Kidney glomerular epithelial cell (primary cell): ENCODE data around the gene REV3L.

Source experiments
- DNase-seq: peaks from one replicate; lab custom pipeline; 2025; lab: John Stamatoyannopoulos, UW

The REV3L gene

DNA sequence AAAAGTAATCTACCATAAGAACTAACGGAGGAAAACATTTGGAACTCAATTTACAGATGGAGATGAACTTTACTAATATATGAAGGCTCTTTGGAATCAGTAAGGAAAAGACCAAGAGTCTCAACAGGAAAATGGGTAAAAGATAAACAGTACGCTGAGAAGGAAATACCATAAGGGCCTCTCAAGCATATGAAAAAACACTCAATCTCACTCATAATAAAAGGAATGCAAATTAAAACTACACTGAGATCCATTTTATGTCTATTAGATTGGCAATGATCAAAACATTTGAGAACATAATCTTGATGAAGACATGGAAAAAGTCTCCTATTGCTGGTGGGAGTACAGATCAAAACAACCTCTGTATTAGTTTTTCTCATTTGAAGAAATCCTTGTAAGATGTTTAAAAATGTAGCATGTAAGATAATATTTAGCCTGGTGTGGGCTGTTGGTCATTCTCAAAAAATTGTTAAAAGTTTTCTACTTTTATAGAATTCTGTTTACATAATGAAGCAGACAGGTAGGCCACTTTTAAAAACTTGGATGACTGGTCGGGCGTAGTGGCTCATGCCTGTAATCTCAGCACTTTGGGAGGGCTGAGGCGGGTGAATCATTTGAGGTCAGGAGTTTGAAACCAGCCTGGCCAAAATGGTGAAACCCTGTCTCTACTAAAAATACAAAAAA, 14.5 kb downstream of the REV3L start:
- DNase-seq: no peak

DNA sequence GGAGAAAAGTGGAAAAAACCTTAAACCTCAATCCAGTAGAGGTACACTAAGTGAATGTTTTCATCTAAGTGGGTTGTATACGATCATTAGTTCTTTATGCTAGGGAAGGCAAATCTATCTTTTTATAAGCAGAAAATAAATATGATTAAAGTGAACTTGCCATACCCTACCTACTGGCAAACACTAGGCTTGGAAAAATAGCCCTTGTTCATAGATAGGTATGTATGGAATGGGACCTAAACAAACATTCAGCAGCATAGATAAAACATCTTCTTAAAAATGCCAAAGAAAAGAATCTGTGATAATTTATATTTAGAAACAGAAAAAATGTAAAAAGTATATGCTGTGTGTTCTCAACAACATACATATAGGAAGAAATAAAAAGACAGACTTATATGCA, 18.8 kb downstream of the REV3L start:
- DNase-seq: no peak

DNA sequence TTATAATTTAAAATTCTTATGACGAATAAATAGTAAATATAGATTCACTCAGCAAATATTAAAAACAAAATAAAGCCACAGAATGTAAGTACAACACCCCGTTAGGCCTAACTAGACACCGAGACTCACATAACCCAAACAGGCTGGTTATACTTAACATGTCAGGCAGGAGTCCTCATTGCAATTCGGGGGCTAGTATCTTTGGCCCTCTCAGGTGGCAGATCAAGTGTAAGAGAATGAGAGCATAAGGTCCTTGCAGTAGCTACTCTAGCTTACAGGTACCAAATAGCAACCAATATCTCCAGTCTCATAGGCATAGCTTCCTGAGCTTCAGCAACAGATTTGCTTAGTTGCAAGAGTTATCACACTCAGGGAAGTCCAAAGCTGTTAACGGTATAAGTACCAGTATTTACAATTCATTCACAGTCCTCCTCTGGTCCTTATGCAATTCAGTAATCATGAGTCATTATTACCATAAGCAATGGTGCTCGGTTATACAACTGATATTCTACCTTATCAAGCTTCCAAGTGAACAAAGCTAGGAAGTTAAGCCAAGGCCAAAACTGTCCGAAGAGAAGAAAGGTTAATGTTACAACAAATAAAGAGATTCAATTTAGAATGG, 20.1 kb downstream of the REV3L start:
- DNase-seq: no peak

DNA sequence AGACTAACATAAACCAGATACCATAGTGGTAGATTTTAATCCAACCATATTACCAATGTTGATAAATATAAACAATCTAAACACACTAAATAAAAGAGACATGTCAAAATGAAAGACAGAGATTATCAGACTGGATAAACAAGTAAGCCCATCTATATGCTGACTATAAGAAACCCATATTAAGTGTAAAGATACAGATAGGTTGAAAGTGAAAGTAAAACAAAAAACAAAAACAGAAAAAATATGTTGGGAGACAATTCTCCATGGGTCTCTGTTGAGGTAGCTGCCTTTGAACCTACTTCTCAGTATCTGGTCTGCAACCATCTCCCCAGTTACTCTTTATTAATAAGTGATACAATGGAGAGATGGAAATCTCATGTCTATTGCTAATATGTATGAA, 21.2 kb downstream of the REV3L start:
- no peak for DNase-seq

DNA sequence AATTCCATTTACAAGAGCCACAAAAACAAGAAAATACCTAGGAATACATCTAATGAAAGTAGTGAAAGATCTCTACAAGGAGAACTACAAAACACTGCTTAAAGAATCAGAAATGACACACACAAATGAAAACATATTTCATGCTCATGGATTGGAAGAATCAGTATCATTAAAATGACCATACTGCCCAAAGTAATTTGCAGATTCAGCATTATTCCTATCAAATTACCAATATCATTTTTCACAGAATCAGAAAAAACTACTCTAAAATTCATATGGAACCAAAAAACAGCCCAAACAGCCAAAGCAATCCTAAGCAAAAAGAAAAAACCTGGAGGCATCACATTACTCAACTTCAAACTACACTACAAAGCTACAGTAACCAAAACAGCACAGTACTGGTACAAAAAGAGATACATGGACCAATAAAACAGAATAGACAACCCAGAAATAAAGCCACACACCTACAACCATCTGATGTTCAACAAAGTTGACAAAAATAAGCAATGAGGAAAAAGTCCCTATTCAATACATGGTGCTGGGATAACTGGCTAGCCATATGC, 24.3 kb downstream of the REV3L start:
- DNase-seq: no peak

DNA sequence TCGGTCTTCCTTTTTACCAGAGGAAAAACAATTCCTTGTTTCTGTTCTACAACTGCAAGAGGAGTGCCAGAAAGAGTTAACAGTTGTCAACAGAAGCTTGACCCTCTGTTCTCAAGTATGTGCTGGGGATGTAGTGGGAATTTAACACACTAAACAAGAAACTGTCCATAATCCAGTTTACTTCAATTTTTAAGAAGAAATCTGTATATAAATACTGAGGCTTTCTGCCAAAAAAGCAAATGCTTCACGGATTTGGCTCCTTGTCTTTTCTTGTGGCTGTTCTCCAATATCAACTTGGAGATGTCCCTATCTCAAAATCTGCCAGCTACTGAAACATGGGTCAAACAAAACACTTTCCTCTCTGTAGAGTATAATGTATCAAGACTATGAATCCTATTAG, 26.8 kb downstream of the REV3L start:
- no peak for DNase-seq

DNA sequence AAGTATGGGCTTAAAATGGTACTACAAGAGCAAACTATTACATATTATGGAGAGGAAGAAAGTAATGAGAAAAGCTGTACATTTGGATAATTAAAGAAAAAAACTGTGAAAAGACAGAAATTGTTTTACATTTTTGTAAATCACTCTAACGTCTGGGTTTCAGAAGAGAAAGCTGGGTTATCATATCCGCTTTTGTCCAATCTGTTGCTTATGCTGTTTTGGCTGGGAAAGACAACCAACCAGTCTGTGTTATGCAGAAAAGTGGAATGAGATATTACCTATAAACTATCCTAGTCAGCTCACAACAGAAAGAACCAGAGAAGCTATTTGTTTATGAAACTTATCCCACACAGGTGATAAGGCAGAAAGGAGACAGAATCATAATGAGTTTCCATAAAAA, 32.4 kb downstream of the REV3L start:
- no peak for DNase-seq

DNA sequence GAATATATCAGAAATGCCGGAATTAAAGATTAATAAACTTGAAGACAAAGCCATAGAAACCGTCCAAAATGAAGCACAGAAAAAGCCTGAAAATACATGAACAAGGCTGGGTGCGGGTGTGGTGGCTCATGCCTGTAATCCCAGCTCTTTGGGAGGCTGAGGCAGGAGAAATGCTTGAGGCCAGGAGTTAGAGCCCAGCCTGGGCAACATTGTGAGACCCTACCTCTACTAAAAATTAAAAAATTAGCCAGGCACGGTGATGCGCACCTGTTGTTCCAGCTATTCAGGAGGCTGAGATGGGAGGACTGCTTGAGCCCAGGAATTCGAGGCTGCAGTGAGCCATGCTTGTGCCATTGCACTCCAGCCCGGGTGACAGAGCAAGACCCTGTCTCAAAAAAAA, 32.9 kb downstream of the REV3L start:
- DNase-seq: no peak

DNA sequence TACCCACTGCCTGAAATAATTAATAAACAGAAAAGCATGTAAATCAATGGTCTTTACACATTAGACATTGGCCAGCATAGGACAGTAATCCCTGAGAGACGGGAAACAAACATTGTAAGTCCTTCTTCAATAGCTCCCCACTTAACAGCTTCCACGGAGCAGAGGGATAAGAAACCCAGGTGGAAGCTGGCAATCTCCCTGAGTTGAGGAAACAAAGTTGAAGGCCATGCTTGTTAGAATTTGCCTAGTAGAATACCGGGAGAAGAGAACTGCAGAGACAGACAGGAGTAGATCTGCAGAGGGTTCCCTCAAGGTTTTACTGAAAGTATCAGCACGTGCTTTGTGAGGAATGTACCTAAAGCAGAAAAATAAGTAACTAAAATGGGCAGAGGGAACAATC, 33.9 kb downstream of the REV3L start:
- DNase-seq: no peak

DNA sequence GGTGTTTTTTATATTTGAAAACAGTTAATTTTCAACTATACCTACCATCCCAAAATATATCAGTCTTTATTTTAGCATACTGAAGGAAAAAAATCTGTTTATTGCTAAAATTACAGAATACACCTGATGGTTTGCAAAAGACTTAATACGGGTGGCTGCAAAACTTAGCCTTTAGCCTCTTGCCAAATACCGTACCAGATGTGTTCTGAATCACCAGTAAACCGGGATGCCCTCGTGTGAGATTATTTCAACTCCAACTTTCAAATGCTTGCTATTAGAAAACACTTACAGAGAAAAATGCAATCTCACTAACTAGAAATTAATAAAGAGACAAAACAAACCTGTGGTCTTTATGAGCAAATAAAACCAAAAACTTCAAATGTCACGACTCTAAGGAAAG, 36.0 kb downstream of the REV3L start:
- DNase-seq: no peak

DNA sequence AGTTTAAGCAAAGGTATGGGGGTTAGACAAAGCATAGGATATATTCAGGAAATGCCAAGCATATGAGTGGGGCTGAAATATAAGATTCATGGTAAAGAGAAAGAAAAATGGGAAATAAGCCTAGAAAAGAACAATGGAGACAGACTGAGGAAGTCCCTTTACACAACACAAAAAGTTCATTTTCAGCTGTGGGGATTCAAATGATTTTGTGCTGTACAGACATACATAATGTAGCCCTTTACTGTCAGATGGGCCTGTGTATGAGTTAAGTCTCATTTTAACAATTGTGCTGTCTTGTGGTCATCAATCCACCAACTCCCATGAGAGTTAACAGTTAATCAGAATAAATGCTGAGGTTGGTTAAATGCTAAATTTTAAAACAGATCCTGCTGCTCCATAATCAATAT, 37.2 kb downstream of the REV3L start:
- no peak for DNase-seq

DNA sequence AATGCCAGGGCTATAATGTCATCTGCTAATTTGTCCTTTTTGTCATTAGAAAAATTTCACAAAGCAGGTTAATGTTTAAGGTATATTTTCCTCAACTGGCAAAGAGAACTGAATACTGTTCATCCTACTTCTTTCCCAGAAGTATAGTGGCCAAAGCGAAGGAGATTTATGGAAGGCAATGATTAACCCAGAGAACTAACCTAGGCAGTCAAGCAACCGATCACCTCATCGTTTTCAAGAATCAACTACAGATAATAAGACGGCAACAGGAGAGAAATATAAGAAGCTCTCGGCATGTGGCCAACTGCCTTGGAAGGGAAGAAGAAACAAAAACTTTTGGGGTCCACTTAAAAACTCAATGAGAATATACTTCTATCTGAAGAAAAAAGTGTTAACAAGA, 38.2 kb downstream of the REV3L start:
- no peak for DNase-seq

DNA sequence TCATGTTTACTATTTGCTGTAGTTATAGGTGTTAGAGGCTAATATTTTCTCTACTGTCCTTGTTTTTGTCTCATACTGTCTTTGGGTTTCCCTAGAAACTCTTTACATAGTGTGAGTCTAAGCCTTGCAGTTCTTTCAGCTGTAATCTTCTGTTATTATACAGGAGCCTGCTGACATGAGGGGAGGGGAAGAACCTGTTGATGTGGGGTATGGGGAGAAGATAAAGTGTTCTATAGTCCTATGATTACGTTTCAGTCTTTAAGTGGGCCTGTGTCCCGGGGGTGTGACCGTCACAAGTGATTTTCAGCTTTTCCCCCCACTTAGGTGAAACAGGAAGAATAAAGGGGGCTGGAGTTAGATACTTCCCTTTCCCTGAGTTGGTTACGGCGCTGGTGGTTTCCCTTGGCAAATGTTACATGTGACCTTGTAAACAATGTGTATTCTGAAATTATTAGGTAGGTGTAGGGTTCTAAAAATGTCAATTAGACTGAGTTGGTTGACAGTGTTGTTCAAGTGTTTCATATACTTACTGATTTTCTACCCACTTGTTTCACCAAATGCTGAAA, 41.3 kb downstream of the REV3L start:
- no peak for DNase-seq

DNA sequence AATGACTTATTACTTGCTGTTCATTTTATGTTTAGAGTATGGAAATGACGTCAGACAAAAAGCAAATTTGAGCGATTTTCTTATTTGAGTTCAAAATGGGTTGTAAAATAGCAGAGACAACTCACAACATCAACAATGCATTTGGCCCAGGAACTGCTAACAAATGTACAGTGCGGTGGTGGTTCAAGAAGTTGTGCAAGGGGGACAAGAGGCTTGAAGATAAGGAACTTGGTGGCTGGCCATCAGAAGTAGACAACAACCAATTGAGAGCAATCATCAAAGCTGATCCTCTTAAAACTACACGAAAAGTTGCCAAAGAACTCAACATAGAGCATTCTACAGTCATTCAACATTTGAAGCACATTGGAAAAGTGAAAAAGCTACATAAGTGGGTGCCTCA, 43.8 kb downstream of the REV3L start:
- DNase-seq: no peak

DNA sequence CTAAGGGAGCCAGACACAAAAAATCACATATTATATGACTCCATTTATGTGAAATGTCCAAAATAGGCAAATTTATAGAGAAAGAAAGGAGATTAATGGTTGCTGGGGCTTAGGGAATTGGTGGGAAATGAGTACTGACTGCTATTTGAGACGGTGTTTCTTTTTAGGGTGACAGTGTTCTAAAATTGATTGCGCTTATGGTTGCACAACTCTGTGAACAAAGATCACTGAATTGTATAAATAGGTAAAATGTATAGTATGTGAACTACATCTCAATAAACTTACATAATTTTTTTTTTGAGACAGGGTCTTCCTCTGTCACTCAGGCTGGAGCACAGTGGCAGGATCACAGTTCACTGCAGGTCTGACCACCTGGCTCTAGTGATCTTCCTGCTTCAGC, 45.4 kb downstream of the REV3L start:
- DNase-seq: no peak

DNA sequence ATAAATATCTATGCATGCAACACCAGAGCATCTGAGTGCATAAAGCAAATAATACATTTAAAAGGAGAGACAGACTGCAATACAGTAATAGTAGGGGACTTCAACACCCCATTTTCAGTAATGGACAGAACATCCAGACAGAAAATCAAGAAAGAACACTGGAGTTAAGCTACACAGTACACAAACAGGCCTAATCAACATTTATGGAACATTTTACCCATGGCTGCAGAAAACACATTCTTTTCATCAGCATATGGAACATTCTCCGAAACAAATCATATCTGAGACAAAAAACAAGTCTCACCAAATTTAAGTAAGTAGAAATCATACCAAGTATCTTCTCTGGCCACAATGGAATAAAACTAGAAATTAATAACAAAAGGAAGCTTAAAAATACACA, 50.5 kb downstream of the REV3L start:
- DNase-seq: no peak

DNA sequence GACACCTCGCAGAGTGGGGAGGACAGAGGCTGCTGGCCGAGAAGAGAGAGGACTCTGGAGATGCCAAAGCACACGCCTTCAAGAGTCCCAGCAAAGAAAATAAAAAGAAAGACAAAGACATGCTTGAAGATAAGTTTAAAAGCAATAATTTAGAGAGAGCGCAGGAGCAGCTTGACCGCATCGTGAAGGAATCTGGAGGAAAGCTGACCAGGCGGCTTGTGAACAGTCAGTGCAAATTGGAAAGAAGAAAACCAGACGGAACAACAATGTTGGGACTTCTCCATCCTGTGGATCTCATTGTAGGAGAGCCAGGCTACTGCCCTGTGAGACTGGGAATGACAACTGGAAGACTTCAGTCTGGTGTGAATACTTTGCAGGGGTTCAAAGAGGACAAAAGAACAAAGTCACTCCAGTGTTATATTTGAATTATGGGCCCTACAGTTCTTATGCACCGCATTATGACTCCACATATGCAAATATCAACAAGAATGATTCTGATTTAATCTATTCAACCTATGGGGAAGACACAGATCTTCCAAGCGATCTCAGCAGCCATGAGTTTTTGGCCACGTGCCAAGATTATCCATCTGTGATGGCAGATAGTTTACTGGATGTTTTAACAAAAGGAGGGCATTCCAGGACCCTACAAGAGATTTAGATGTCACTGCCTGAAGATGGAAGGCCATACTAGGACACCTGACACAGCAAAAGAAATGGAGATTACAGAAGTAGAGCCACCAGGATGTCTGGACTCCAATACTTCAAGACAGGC, 52.2 kb downstream of the REV3L start:
- no peak for DNase-seq

DNA sequence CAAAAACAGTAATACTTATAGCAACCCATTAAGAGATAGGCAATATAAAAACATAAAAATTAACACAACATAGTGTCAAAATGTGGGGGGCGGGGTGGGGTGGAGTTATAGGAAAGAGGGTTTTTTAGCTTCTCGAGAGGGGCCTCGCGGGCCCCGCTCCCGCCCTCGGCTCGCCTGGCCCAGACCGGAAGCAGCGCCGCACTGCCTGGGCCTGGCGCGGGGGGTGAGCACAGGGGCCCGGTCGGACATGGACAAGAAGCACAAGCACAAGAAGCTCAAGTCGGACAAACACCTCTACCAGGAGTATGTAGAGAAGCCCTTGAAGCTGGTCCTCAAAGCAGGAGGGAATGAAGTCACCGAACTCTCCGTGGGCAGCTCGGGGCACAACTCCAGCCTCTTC, 53.4 kb downstream of the REV3L start:
- DNase-seq: no peak

DNA sequence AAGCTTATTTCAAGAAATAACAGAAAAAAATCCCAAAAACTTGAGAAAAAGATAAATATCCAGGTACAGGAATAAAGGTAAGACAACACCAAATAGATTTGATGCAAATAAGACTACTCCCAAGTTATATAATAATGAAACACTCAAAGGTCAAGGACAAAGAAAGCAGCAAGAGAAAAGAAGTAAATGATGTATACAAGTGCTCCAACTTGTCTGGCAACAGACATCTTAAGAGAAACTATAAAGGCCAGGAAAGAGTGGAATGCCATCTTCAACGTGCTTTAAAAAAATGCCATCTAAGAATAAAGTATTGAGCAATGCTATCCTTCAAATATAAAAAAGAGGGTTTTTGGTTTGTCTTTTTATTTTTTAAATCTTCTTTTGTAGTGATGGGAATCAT, 54.2 kb downstream of the REV3L start:
- DNase-seq: no peak

DNA sequence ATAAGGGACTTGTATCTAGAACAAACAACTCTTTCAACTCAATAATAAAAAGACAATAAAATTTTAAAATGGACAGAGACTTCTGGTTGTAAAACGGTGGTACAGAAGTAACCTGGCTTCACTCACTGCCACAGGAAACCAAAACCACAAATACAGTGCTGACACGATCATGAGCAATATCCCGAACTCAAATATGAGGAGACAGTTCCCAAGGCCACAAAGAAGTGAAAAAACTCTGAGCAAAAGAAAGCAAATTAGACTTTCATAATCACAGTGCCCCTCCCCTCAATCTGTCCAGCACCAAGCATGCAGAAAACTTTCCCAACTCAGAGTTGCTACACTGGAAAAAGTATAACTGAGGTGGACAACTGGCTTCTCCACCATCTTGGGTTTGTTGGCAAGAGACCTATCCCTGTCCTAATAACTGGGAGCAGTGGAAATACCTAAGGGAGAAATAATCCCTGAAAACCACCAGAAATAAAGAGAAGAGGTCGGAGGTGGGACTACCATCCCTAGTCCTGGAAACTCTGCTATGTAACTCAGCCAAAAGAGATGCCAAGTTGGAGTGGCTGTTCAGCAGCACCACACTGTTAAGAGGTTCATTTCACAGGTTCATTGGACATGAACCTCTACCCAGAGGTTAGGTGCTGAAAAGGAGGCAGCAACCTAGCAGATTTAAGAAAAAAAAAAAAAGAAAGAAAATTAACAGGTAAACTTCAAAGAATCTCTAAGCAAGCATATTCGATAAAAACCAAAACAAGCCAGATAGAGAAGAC, 55.5 kb downstream of the REV3L start:
- DNase-seq: peak; percentile 18

DNA sequence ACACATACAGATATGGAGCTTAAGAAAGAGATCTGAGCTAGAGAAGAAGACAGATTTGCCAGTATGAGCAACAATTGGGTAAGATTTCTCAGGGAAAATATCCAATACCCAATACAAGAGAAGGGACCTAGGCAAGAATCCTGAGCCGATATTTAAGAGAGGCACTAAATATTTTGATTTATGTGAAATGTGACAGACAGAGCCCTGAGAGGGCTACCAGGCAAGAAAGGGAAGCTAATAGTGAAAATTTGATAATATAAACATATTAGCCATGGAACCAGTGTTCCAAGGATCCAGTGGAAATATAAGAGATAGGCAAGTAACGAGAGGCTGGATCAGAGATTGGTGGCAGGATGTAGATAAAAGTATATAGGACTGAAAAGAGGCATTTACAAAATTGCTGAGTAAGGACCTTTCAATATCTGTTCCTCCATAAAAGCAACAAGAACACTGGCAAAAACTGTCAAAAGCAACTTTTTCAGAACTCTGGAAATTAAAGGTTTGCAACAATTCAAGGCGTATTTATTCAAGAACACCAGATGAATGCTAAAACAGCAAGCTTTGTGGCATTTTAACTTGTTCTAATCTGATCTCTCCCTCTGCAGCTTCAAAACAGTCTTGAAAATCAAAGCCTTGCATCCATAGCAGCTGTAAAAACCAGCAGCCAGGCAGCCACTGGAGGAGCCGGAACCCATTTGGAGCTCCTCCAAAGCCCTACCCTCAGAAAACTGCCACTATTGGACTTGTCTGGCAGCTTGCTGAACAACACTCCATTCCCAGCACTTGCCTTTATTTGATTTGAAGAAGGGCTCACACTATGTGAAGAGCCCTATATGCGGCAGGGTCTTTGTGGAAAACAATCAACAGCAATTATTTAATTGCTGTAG, 58.8 kb downstream of the REV3L start:
- no peak for DNase-seq
